ENCODE data around the gene RPS14.

GRCh38 chr5:150422075-150422474 lies 27.5 kb downstream of the RPS14 start:
- TF ChIP-seq TEAD4 (IDR thresholded peaks at IDR 0.05; ENCODE audit: borderline replicate concordance, insufficient read depth) (no peak), MXI1 (IDR thresholded peaks at IDR 0.05; ENCODE audit: low read depth, low read length) (no peak), REST (IDR thresholded peaks at IDR 0.05; ENCODE audit: low read depth, low read length) (no peak), SMC3 (IDR thresholded peaks at IDR 0.05; ENCODE audit: low read depth, low read length) (no peak), TCF12 (IDR thresholded peaks at IDR 0.05) (no peak), MEF2A (IDR thresholded peaks at IDR 0.05; ENCODE audit: borderline replicate concordance, low read depth) (no peak)

Measured in SK-N-SH (cell line).